GOT3 (cell line): ENCODE measurements around the gene ASTN1.

ENCODE experiments used
- DNase-seq: peaks from one replicate; lab custom pipeline; 2025; ENCODE audit warnings: mixed read lengths; lab: John Stamatoyannopoulos, UW

Gene ASTN1

GRCh38 chr1:176878750-176879536, 285.6 kb downstream of the ASTN1 start:
- no peak for DNase-seq

DNA sequence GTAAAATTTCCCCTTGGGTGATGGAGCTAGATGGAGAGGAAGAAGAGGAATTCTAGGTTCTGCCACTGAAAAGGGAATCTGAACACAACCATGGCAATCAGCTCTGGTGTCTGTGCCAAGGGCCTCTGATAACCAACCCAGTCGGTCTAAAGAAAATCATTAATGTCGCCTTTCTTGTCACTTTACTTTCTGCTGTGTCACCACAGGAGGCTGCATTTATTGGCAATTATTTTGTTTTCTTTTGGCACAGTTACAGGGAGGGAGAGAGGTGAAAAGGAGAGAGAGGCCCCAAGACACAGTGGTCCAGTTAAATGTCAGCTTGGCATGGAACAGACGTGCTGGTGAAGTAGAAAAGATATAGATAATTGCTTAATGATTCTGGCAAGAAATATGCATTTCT, 287.0 kb downstream of the ASTN1 start:
- no peak for DNase-seq

- no peak for DNase-seq
These were observed 287.5 kb downstream of the ASTN1 start for GRCh38 chr1:176876966-176877515.

- DNase-seq: no peak
These were observed 294.9 kb downstream of the ASTN1 start for GRCh38 chr1:176869577-176869976.

DNA sequence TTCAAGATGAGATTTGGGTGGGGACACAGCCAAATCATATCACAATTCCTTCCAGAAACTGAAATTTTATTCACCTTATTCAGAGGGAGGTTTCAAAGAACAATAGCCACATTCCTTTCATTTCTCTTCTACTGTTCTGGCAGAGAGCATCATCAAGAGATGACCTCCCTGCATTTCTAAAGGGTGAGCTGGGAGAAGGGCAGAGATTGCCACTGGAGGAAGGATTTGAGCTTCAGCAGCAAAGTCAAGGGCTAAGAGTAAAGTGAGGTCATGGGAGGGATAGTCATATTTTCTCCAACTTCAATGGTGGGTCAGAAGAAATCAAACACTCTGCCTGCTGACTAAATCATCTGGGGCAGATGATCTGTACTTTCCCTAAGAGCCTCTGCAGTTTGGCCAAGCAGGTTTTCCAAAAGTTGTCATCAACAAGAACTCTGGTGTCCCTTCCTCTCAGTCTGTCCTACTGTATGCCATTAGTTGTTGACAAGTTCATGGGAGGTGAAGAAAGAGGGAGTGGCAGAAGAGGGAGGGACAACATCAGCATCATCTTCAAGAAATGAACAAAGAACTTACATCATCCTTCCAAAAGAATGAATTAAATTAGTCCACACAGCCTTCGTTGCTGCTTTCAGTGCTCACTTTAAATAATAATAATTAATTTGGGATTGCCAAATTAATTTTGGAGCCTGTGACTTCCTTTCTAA, 298.3 kb downstream of the ASTN1 start:
- DNase-seq: no peak

GRCh38 chr1:176864211-176864610, 300.3 kb downstream of the ASTN1 start:
- DNase-seq: no peak

GRCh38 chr1:176863613-176864012, 300.9 kb downstream of the ASTN1 start:
- no peak for DNase-seq

- DNase-seq: no peak
These were observed 306.0 kb downstream of the ASTN1 start for GRCh38 chr1:176858433-176858916.

DNA sequence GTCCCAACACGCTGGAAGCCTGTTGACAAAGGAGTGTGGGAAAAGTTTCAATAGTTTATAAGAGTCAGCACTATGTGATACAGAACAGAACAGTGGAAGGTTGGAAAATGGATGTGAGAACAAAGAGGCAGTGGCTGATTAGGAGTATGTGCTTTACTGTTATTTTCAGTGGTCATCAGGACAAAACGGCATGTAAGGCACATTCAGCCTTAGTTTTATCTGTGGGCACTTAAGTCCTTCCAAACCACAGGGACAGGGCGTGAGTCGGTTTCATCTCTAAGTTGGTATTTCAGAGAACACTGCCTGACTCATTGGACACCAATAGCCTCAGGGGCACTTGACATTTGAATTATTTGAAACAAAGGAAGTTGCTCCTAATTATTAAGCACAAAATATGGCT, 306.9 kb downstream of the ASTN1 start:
- DNase-seq: no peak

DNA sequence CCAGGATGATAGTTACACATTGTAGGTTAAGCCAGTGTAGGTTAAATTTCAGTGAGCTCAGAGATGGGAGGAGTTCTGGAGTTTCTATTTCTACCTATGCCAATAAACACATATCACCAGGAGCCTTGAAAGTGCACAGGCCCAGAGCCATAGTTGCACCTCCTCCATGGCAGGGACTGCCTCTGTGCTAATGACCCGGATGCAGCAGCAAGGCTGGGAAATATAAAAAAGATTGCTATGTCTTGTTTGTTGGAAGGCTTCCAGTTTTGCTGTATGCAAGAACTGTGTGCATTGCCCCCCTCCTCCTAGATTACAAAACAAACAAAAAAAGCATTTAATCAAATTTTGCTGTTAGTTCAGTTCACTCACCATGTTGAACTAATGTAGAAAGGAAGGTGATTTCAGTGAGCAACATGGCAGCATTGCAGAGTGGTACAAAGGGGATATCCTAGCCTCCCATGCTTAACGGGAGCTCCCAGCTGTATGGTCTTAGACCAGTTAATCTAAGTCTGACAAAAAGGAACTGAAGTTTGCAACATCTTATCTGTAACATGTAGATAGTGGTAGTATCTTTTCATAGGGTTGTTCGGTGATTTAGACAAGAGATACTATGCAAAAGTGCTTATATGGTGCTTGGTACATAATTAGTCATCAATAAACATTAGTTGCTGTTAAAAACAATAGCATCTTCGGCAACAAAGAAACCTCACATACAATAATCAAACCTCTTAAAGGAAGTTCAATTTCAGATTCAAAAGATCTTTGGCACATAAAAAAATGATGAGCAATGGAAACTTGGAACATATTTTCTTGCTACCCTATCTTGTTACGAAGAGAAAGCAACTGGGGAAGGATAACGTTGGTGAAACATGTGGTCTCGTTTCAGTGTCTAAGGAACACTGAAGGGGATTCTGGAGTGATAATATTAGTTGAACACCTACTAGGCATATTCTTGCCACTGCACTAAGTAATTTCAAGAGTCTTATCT, 309.5 kb downstream of the ASTN1 start:
- no peak for DNase-seq

- DNase-seq: no peak
These were observed 310.4 kb downstream of the ASTN1 start for GRCh38 chr1:176854121-176854520.

- DNase-seq: no peak
These were observed 311.0 kb downstream of the ASTN1 start for GRCh38 chr1:176853503-176853902.

DNA sequence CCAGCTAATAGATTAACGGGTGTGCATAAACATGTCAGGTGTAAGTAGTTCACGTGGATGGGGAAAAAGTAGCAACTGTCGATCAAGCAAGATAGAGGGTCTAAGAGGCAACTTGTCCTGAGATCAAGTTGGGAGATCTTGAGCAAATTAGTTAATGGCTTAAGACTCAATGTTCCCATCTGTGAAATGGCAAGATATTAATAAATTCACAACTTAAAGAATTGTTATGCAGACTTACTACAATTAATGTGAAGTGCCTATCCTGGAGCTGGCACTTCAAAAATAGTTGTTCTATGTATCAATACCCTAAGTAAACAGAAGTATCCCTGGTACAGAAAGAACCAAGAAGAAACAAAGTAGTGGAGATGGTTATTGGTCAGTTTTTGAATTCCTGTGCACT, 312.4 kb downstream of the ASTN1 start:
- no peak for DNase-seq

DNA sequence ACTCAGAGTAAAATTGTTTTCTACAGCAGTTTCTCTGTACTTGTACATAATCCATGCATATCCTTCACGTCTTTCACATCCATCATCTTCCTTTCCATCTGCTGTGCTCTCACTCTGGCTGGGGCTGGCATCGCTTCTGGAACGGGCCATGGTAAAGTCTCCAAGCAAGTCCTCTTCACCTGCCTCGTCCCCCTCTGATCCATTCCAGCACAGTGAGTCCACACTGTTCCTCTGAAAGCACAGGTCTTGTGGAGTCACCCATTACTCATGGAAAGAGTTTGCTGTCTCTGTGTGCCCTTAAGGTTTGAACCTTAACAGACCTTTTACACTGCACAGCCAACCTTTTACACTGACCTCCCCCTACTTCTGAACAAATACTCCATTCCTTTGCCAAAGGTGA, 313.6 kb downstream of the ASTN1 start:
- no peak for DNase-seq

DNA sequence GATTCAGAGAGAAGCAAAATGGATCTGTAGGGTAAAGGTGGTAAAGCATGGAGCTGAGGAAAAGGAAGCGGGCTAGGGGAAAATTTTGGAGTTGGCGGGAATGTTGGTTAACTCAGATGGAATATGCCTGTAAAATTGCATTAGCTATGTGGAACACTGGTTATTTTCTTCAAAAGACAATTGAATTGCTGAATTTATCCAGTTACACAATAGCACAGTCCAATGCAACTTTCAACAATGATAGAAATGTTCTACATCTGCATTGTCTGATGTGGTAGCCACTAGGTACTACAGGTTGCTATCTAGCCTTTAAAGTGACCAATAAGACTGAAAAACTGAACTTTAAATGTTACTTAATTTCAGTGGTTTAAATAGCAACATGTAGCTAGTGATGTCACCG, 315.2 kb downstream of the ASTN1 start:
- DNase-seq: no peak

DNA sequence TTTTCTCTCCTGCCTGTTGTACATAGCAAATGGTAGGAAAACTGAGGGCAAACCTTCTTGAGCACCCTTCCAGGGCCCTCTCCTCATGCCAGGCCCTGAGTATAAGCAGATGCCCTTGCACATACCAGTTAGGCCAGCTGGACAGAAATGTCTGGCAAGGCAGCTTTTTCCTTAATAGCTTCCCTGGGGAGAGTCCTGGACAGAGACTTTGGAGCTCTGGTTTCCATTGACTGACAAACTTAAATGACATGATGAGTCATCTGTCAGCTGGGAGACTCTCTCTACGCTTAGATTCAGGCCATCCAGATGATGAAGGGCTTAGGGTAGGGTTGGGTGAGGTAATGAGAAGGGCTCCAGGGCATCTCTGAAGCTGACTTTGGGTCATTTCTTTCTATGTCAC, 317.5 kb downstream of the ASTN1 start:
- no peak for DNase-seq

GRCh38 chr1:176843352-176844297, 320.9 kb downstream of the ASTN1 start:
- DNase-seq: no peak

GRCh38 chr1:176841238-176841637, 323.3 kb downstream of the ASTN1 start:
- DNase-seq: no peak

DNA sequence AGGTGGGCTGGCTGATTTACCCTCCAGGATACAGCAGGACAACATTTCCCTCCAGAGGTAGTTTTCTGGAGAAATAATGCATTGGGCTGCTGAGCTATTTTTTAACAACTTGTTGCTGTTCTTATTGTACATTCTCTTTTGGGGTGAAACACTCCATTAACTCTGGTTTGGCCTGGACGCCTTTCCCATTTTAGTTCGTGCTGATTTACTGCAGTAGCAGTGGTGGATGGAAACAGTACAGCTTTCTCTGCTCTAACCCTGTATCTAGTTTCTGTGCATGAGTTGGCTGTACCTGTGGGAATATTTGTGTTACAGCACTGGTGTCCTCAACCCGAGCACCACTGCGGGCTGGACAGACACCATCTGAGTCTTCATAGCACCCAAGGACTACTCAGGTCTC, 325.3 kb downstream of the ASTN1 start:
- no peak for DNase-seq

DNA sequence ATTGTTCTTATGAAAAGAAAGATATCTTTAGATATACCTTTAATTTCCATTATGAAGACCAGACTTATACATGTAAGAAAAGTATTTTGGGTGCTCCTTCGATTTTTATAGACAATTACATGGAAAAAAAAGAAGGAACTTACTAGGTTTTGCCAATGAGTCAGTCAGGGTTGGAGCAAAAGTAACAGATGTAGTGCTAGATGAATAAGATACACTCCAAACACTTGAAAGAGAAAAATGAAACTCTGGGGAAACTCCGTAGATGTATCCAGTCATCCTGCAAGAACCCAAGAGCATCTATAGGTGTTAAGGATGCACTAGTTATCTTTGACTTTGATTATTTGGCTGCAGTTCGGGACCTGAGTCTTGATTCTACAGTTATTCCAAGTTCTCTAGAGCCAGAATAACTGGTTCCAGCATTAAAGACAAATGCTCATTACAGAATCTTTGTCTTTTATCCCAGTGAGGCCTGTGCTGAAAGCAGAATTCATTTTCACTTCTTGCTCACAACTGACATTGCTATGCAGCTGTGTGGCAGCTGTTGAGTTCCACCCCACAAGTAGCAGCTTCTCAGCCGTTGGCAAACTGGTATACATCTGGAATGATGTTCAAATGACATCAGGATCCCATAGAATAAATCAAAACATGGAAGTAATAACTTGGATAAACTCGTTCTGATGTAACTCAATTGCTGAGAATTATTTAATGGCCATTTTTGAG, 326.1 kb downstream of the ASTN1 start:
- DNase-seq: no peak
